Gastroesophageal sphincter (tissue), 3 donors: ENCODE data around the gene KCTD14.

ENCODE experiments used
- CTCF ChIP-seq, 4 experiments: fragments of 200-600 bp in 2 of 4; fragments of 450-650 bp in 2 of 4; sonication (generic) in 1 of 4; IDR thresholded peaks; one replicate each; pipeline ENCODE4 v1.5.1; 2017 to 2019; ENCODE audit warnings: antibody characterized with exemption in 4 of 4, mild to moderate bottlenecking in 2 of 4, moderate library complexity in 2 of 4
- POLR2AphosphoS5 ChIP-seq: sonication (generic); formaldehyde crosslinking; IDR thresholded peaks from one replicate; pipeline ENCODE4 v1.6.1; 2017; ENCODE audit warnings: antibody characterized with exemption

- TF ChIP-seq CTCF (IDR thresholded peaks at IDR 0.05) = peak in 1 of 4 experiments; percentile 6
- peak; percentile 81 for TF ChIP-seq POLR2AphosphoS5
Measured at GRCh38 chr11:77994434-77995362, 28.4 kb downstream of the KCTD14 start, which contains the start of gene INTS4.
